ENCODE data around the gene STIL.

The STIL gene

GRCh38 chr1:47241114-47242113 lies 72.5 kb downstream of the STIL start:
- no peak overlapping the region for H2AK5ac ChIP-seq (ENCODE audit: low read length)
- no CpG with 5 or more reads among the region's 11 CpGs for WGBS (ENCODE audit: extremely low coverage, insufficient coverage, low lambda C conversion rate)
- H3K27me3 ChIP-seq (ENCODE audit: insufficient read depth, low read length, poor library complexity), result no peaks in the 10 kb centered on the region

GRCh38 chr1:47238935-47239592 lies 74.9 kb downstream of the STIL start:
- Histone ChIP-seq H3K4me1 (ENCODE audit: control insufficient read depth, low read depth, low read length) (peaks cover 2% of the 10 kb centered on the region), H3K79me2 (ENCODE audit: control insufficient read depth, insufficient read depth, low read length) (no peaks in the 10 kb centered on the region), H3K4ac (ENCODE audit: low read depth, low read length) (no peak overlapping the region), H4K5ac (ENCODE audit: low read length) (no peak overlapping the region), H3K4me2 (ENCODE audit: low read length) (no peak overlapping the region), H3K4me3 (ENCODE audit: low read length) (no peak overlapping the region), H3K27me3 (ENCODE audit: insufficient read depth, low read length, poor library complexity) (peaks cover 11% of the 10 kb centered on the region), H4K8ac (ENCODE audit: low read depth, low read length) (no peak overlapping the region), H2BK5ac (ENCODE audit: low read length) (no peak overlapping the region), H3K18ac (ENCODE audit: low read length) (no peak overlapping the region), H2AK5ac (ENCODE audit: low read length) (no peak overlapping the region), H3K79me1 (ENCODE audit: low read length) (no peaks in the 10 kb centered on the region), H2BK15ac (replicated peaks; ENCODE audit: low read depth) (no peak overlapping the region), H3K36me3 (ENCODE audit: control insufficient read depth, insufficient read depth, low read length) (no peaks in the 10 kb centered on the region), H3K56ac (ENCODE audit: low read length) (no peak overlapping the region), H3K9ac (ENCODE audit: low read length) (no peak overlapping the region), H3K27ac (ENCODE audit: low read depth, low read length) (no peak overlapping the region), H2BK120ac (ENCODE audit: low read depth, low read length) (no peak overlapping the region), H3K23ac (ENCODE audit: low read length) (no peak overlapping the region)
- DNase-seq, result no peak
- no CpG with 5 or more reads among the region's 5 CpGs for WGBS (ENCODE audit: extremely low coverage, insufficient coverage, low lambda C conversion rate)

More at GRCh38 chr1:47241114-47242113, 72.5 kb downstream of the STIL start:
- H4K8ac ChIP-seq (ENCODE audit: low read depth, low read length), result no peak overlapping the region
- no peak overlapping the region for H2BK15ac ChIP-seq (replicated peaks; ENCODE audit: low read depth)
- H3K79me1 ChIP-seq (ENCODE audit: low read length), result no peaks in the 10 kb centered on the region
- no peak overlapping the region for H4K5ac ChIP-seq (ENCODE audit: low read length)
- no peak overlapping the region for H2BK120ac ChIP-seq (ENCODE audit: low read depth, low read length)
- no peak overlapping the region for H3K18ac ChIP-seq (ENCODE audit: low read length)
- no peak overlapping the region for H2BK5ac ChIP-seq (ENCODE audit: low read length)
- H3K36me3 ChIP-seq (ENCODE audit: control insufficient read depth, insufficient read depth, low read length), result no peaks in the 10 kb centered on the region
- no peak overlapping the region for H3K4ac ChIP-seq (ENCODE audit: low read depth, low read length)
- H3K9ac ChIP-seq (ENCODE audit: low read length), result no peak overlapping the region
- H3K79me2 ChIP-seq (ENCODE audit: control insufficient read depth, insufficient read depth, low read length), result no peaks in the 10 kb centered on the region
- no peak overlapping the region for H3K4me2 ChIP-seq (ENCODE audit: low read length)
- DNase-seq, result no peak
- H3K4me1 ChIP-seq (ENCODE audit: control insufficient read depth, low read depth, low read length), result no peaks in the 10 kb centered on the region
- no peak overlapping the region for H3K56ac ChIP-seq (ENCODE audit: low read length)
- no peak overlapping the region for H3K23ac ChIP-seq (ENCODE audit: low read length)
- no peak overlapping the region for H3K4me3 ChIP-seq (ENCODE audit: low read length)
- H3K27ac ChIP-seq (ENCODE audit: low read depth, low read length), result no peak overlapping the region

- Histone ChIP-seq H3K56ac (ENCODE audit: low read length) (no peak overlapping the region), H3K27me3 (ENCODE audit: insufficient read depth, low read length, poor library complexity) (peaks cover 40% of the 10 kb centered on the region), H2BK120ac (ENCODE audit: low read depth, low read length) (no peak overlapping the region), H3K23ac (ENCODE audit: low read length) (no peak overlapping the region), H3K4me2 (ENCODE audit: low read length) (no peak overlapping the region), H3K27ac (ENCODE audit: low read depth, low read length) (no peak overlapping the region), H3K4me3 (ENCODE audit: low read length) (no peak overlapping the region), H4K5ac (ENCODE audit: low read length) (no peak overlapping the region), H3K4ac (ENCODE audit: low read depth, low read length) (no peak overlapping the region), H2AK5ac (ENCODE audit: low read length) (no peak overlapping the region), H2BK15ac (replicated peaks; ENCODE audit: low read depth) (no peak overlapping the region), H3K18ac (ENCODE audit: low read length) (no peak overlapping the region), H4K8ac (ENCODE audit: low read depth, low read length) (no peak overlapping the region), H3K36me3 (ENCODE audit: control insufficient read depth, insufficient read depth, low read length) (no peaks in the 10 kb centered on the region), H3K9ac (ENCODE audit: low read length) (no peak overlapping the region), H3K79me1 (ENCODE audit: low read length) (no peaks in the 10 kb centered on the region), H2BK5ac (ENCODE audit: low read length) (no peak overlapping the region), H3K79me2 (ENCODE audit: control insufficient read depth, insufficient read depth, low read length) (no peaks in the 10 kb centered on the region), H3K4me1 (ENCODE audit: control insufficient read depth, low read depth, low read length) (peaks cover 2% of the 10 kb centered on the region)
- WGBS (ENCODE audit: extremely low coverage, insufficient coverage, low lambda C conversion rate), result no CpG with 5 or more reads among the region's 4 CpGs
- DNase-seq, result no peak
Observed at GRCh38 chr1:47235806-47236205, 78.1 kb downstream of the STIL start.

GRCh38 chr1:47235241-47235681 lies 78.7 kb downstream of the STIL start:
- Histone ChIP-seq H3K4ac (ENCODE audit: low read depth, low read length) (no peak overlapping the region), H3K27me3 (ENCODE audit: insufficient read depth, low read length, poor library complexity) (peaks cover 46% of the 10 kb centered on the region), H3K4me2 (ENCODE audit: low read length) (no peak overlapping the region), H3K36me3 (ENCODE audit: control insufficient read depth, insufficient read depth, low read length) (no peaks in the 10 kb centered on the region), H3K79me2 (ENCODE audit: control insufficient read depth, insufficient read depth, low read length) (no peaks in the 10 kb centered on the region), H3K4me3 (ENCODE audit: low read length) (no peak overlapping the region), H2AK5ac (ENCODE audit: low read length) (no peak overlapping the region), H3K79me1 (ENCODE audit: low read length) (no peaks in the 10 kb centered on the region), H3K4me1 (ENCODE audit: control insufficient read depth, low read depth, low read length) (peaks cover 2% of the 10 kb centered on the region), H4K8ac (ENCODE audit: low read depth, low read length) (no peak overlapping the region), H2BK120ac (ENCODE audit: low read depth, low read length) (no peak overlapping the region), H3K9ac (ENCODE audit: low read length) (no peak overlapping the region), H3K56ac (ENCODE audit: low read length) (no peak overlapping the region), H2BK5ac (ENCODE audit: low read length) (no peak overlapping the region), H2BK15ac (replicated peaks; ENCODE audit: low read depth) (no peak overlapping the region), H3K18ac (ENCODE audit: low read length) (no peak overlapping the region), H3K27ac (ENCODE audit: low read depth, low read length) (no peak overlapping the region), H3K23ac (ENCODE audit: low read length) (no peak overlapping the region), H4K5ac (ENCODE audit: low read length) (no peak overlapping the region)
- no CpG with 5 or more reads among the region's 21 CpGs for WGBS (ENCODE audit: extremely low coverage, insufficient coverage, low lambda C conversion rate)
- DNase-seq, result no peak

- Histone ChIP-seq H3K79me1 (ENCODE audit: low read length) (no peaks in the 10 kb centered on the region), H3K18ac (ENCODE audit: low read length) (no peak overlapping the region), H3K4me2 (ENCODE audit: low read length) (no peak overlapping the region), H3K23ac (ENCODE audit: low read length) (no peak overlapping the region), H3K4me1 (ENCODE audit: control insufficient read depth, low read depth, low read length) (peaks cover 2% of the 10 kb centered on the region), H2AK5ac (ENCODE audit: low read length) (no peak overlapping the region), H3K36me3 (ENCODE audit: control insufficient read depth, insufficient read depth, low read length) (no peaks in the 10 kb centered on the region), H2BK5ac (ENCODE audit: low read length) (no peak overlapping the region), H3K56ac (ENCODE audit: low read length) (no peak overlapping the region), H3K27me3 (ENCODE audit: insufficient read depth, low read length, poor library complexity) (peaks cover 67% of the 10 kb centered on the region), H3K27ac (ENCODE audit: low read depth, low read length) (no peak overlapping the region), H3K4me3 (ENCODE audit: low read length) (no peak overlapping the region), H4K8ac (ENCODE audit: low read depth, low read length) (no peak overlapping the region), H2BK15ac (replicated peaks; ENCODE audit: low read depth) (no peak overlapping the region), H3K9ac (ENCODE audit: low read length) (no peak overlapping the region), H3K79me2 (ENCODE audit: control insufficient read depth, insufficient read depth, low read length) (no peaks in the 10 kb centered on the region), H2BK120ac (ENCODE audit: low read depth, low read length) (no peak overlapping the region), H4K5ac (ENCODE audit: low read length) (no peak overlapping the region), H3K4ac (ENCODE audit: low read depth, low read length) (no peak overlapping the region)
- no peak for DNase-seq
- no CpG with 5 or more reads among the region's 6 CpGs for WGBS (ENCODE audit: extremely low coverage, insufficient coverage, low lambda C conversion rate)
Observed at GRCh38 chr1:47233186-47233585, 80.8 kb downstream of the STIL start.

All from mesendoderm (in vitro differentiated cells).